CD4-positive, alpha-beta T cell (primary cell): Measurements from ENCODE around the gene SPOPL. TPM values are rescaled to one million over a fixed set of nuclear protein-coding genes. Genes with fewer than 3 reads are reported as not detected.

Source experiments
- ATAC-seq: fragments of 200-7000 bp; cut with Tn5 transposase; one replicate; pipeline ENCODE4 v1.10.0; 2022; ENCODE audit warnings: mild to moderate bottlenecking; ENCODE audit not compliant: poor library complexity
- CTCF ChIA-PET: fragments of 350-600 bp; sonication (Branson Sonifier 250); formaldehyde crosslinking; loops from one replicate; lab custom pipeline; 2021; ENCODE audit warnings: antibody characterized with exemption, inconsistent platforms; lab: Charles Lee
- POLR2A ChIA-PET: fragments of 350-600 bp; sonication (Branson Sonifier 250); formaldehyde crosslinking; loops from one replicate; lab custom pipeline; 2021; ENCODE audit warnings: antibody characterized with exemption, inconsistent platforms; lab: Charles Lee
- DNase-seq, 14 experiments: peaks; one replicate each; pipeline ENCODE4 v3.0.0-alpha.2; 2013 to 2020; ENCODE audit warnings: mixed read lengths in 2 of 14
- H3K27ac ChIP-seq, 2 donors: one replicate each; pipeline versions ENCODE4 v1.5.1 to v1.7.0; 2013; ENCODE audit warnings: low read length in 2 of 2, low read depth in 1 of 2, mild to moderate bottlenecking in 1 of 2
- H3K27me3 ChIP-seq, 2 experiments: 1 replicate in 1 of 2; 2 replicates in 1 of 2; pipeline versions ENCODE4 v1.6.1 to v1.7.0; 2013; ENCODE audit warnings: low read length in 2 of 2, control low read depth in 1 of 2, mild to moderate bottlenecking in 1 of 2, moderate library complexity in 1 of 2; ENCODE audit not compliant: insufficient read depth in 2 of 2, control insufficient read depth in 1 of 2
- H3K36me3 ChIP-seq: one replicate; pipeline ENCODE4 v1.6.1; 2013; ENCODE audit warnings: low read length, control low read depth; ENCODE audit not compliant: insufficient read depth
- H3K4me1 ChIP-seq: one replicate; pipeline ENCODE4 v1.6.1; 2013; ENCODE audit warnings: low read length, control low read depth; ENCODE audit not compliant: insufficient read depth
- H3K4me3 ChIP-seq: one replicate; pipeline ENCODE4 v1.5.1; 2013; ENCODE audit warnings: mild to moderate bottlenecking, low read length, moderate library complexity
- H3K9me3 ChIP-seq, 2 experiments: 1 replicate in 1 of 2; 2 replicates in 1 of 2; pipeline versions ENCODE4 v1.6.1 to v1.7.0; 2013; ENCODE audit warnings: low read length in 2 of 2, mild to moderate bottlenecking in 2 of 2, control low read depth in 1 of 2, moderate library complexity in 1 of 2; ENCODE audit not compliant: control insufficient read depth in 1 of 2, insufficient read depth in 1 of 2
- H3K27ac Mint-ChIP-seq: one replicate; pipeline ENCODE4 v1.8.0; 2020; ENCODE audit warnings: mixed read lengths
- H3K27me3 Mint-ChIP-seq: one replicate; pipeline ENCODE4 v1.8.0; 2021; ENCODE audit warnings: mixed read lengths
- H3K36me3 Mint-ChIP-seq: one replicate; pipeline ENCODE4 v1.8.0; 2021; ENCODE audit warnings: low read depth, mixed read lengths
- H3K4me1 Mint-ChIP-seq: one replicate; pipeline ENCODE4 v1.8.0; 2021; ENCODE audit warnings: low read depth, mixed read lengths
- H3K4me3 Mint-ChIP-seq: one replicate; pipeline ENCODE4 v1.8.0; 2020; ENCODE audit warnings: mild to moderate bottlenecking, mixed read lengths
- H3K9me3 Mint-ChIP-seq: one replicate; pipeline ENCODE4 v1.8.0; 2020; ENCODE audit warnings: mixed read lengths
- CTCF ChIP-seq: fragments of 200-600 bp; IDR thresholded peaks from one replicate; pipeline ENCODE4 v1.8.0; 2022; ENCODE audit warnings: antibody characterized with exemption, mild to moderate bottlenecking
- intact Hi-C, 2 experiments: fragments of 100-400 bp; cut with DNase I in 1 of 2; cut with micrococcal nuclease in 1 of 2; formaldehyde crosslinking; loops; one replicate each; pipeline versions ENCODE4 v1.15.1 to v1.9.0; 2023 to 2025; cut with DNase I, micrococcal nuclease
- total RNA-seq, 174 experiments: library from RNA in 2 of 174; stranded (reverse) in 2 of 174; gene quantifications; one replicate each; pipeline ENCODE4 v1.2.3 and lab custom pipeline; 2021 to 2026

Gene SPOPL
- total RNA-seq, 2 experiments from 2014 or later, result 12.0 to 13.2 TPM

GRCh38 chr2:138512672-138513071, 11.1 kb downstream of the SPOPL start:
- Mint-ChIP-seq H3K36me3 (peaks cover 11% of the 10 kb centered on the region), H3K27me3 (no peaks in the 10 kb centered on the region), H3K9me3 (peaks cover 2% of the 10 kb centered on the region), H3K27ac (no peak overlapping the region), H3K4me1 (peaks cover 51% of the 10 kb centered on the region), H3K4me3 (no peak overlapping the region)
- ChIA-PET CTCF (no interaction called here), POLR2A (no interaction called here)
- no peaks in the 10 kb centered on the region for H3K27me3 ChIP-seq
- ATAC-seq (no peak), DNase-seq (no peak)
- no peak for TF ChIP-seq CTCF
- no peaks in the 10 kb centered on the region for H3K36me3 ChIP-seq
- H3K27ac ChIP-seq, result no peak overlapping the region
- H3K9me3 ChIP-seq, result no peaks in the 10 kb centered on the region
- H3K4me1 ChIP-seq, result peaks cover 6% of the 10 kb centered on the region
- intact Hi-C loops, result no loop called here
- no peak overlapping the region for H3K4me3 ChIP-seq

GRCh38 chr2:138514173-138514572, 12.6 kb downstream of the SPOPL start:
- H3K27ac Mint-ChIP-seq, result no peak overlapping the region
- peaks cover 6% of the 10 kb centered on the region for H3K4me1 ChIP-seq
- no peaks in the 10 kb centered on the region for H3K27me3 Mint-ChIP-seq
- ChIA-PET CTCF (no interaction called here), POLR2A (no interaction called here)
- H3K4me1 Mint-ChIP-seq, result peaks cover 56% of the 10 kb centered on the region
- DNase-seq, result no peak
- H3K4me3 ChIP-seq, result no peak overlapping the region
- H3K4me3 Mint-ChIP-seq, result no peak overlapping the region
- H3K27me3 ChIP-seq, result no peaks in the 10 kb centered on the region
- no peak for TF ChIP-seq CTCF
- no peaks in the 10 kb centered on the region for H3K9me3 ChIP-seq
- peaks cover 2% of the 10 kb centered on the region for H3K9me3 Mint-ChIP-seq
- H3K36me3 ChIP-seq, result no peaks in the 10 kb centered on the region
- H3K36me3 Mint-ChIP-seq, result peaks cover 11% of the 10 kb centered on the region
- intact Hi-C loops, result no loop called here
- H3K27ac ChIP-seq, result no peak overlapping the region
- ATAC-seq, result no peak

- Mint-ChIP-seq H3K27me3 (no peaks in the 10 kb centered on the region), H3K4me3 (no peak overlapping the region)
Observed at GRCh38 chr2:138515092-138515491, 13.5 kb downstream of the SPOPL start.

More at GRCh38 chr2:138515092-138515491, 13.5 kb downstream of the SPOPL start:
- POLR2A ChIA-PET, result interaction anchor here (0.7 to 1.0 kb wide), 2 partner anchors 11 to 13 kb away, joined by 3 read pairs; no protein-coding TSS in a partner anchor
- ATAC-seq (no peak), DNase-seq (no peak)
- Histone ChIP-seq H3K27ac (no peak overlapping the region), H3K4me1 (peaks cover 6% of the 10 kb centered on the region), H3K9me3 (no peaks in the 10 kb centered on the region), H3K36me3 (no peaks in the 10 kb centered on the region), H3K27me3 (no peaks in the 10 kb centered on the region), H3K4me3 (no peak overlapping the region)
- intact Hi-C loops, result no loop called here
- Mint-ChIP-seq H3K36me3 (peaks cover 4% of the 10 kb centered on the region), H3K4me1 (peaks cover 49% of the 10 kb centered on the region), H3K27ac (no peak overlapping the region), H3K9me3 (peaks cover 2% of the 10 kb centered on the region)
- no peak for TF ChIP-seq CTCF
- CTCF ChIA-PET, result interaction anchor here (1.1 kb wide), 1 partner anchor 11 kb away, joined by 3 read pairs; no protein-coding TSS in a partner anchor
